Mesothelial cell of epicardium (in vitro differentiated cells): Measurements from ENCODE around the gene PDZD8. TPM values are rescaled to one million over a fixed set of nuclear protein-coding genes. Genes with fewer than 3 reads are reported as not detected.
"Not testable (repeated sequence)": the region's sequence is repeated elsewhere in the genome, so short reads cannot be mapped to it uniquely, and the experiment has no call there.

Experiments
- DNase-seq, 2 experiments: peaks; one replicate each; pipeline ENCODE4 v3.0.0; 2021; ENCODE audit warnings: low spot score in 2 of 2; ENCODE audit not compliant: unreplicated experiment in 2 of 2
- H3K27ac Mint-ChIP-seq: 2 replicates; pipeline ENCODE4 v1.8.0; 2021; ENCODE audit warnings: mixed read lengths
- H3K27me3 Mint-ChIP-seq: 2 replicates; pipeline ENCODE4 v1.8.0; 2021; ENCODE audit warnings: low read depth, mixed read lengths
- H3K36me3 Mint-ChIP-seq: 2 replicates; pipeline ENCODE4 v1.8.0; 2021; ENCODE audit warnings: mixed read lengths
- H3K4me1 Mint-ChIP-seq: 2 replicates; pipeline ENCODE4 v1.8.0; 2021; ENCODE audit warnings: mixed read lengths
- H3K4me3 Mint-ChIP-seq: 2 replicates; pipeline ENCODE4 v1.8.0; 2021; ENCODE audit warnings: mild to moderate bottlenecking, moderate library complexity, mixed read lengths
- H3K9me3 Mint-ChIP-seq: 2 replicates; pipeline ENCODE4 v1.8.0; 2021; ENCODE audit warnings: mixed read lengths
- total RNA-seq: library from RNA; stranded (reverse); gene quantifications from 3 replicates; pipeline ENCODE4 v1.2.1, GENCODE V29; 2021
- TF ChIP-seq, protein P1 (sequence below): fragments of 200-600 bp; sonication (generic); IDR thresholded peaks from one replicate; pipeline ENCODE4 v1.5.0; 2021; ENCODE audit warnings: antibody characterized with exemption; ENCODE audit not compliant: unreplicated experiment

The PDZD8 gene
- total RNA-seq, 1 donor from 2014 or later = 27.3 TPM

- DNase-seq = no peak
- H3K4me1 Mint-ChIP-seq = no peaks in the 10 kb centered on the region
- H3K4me3 Mint-ChIP-seq = no peak overlapping the region
- peaks cover 35% of the 10 kb centered on the region for H3K36me3 Mint-ChIP-seq
- TF ChIP-seq, protein P1, sequence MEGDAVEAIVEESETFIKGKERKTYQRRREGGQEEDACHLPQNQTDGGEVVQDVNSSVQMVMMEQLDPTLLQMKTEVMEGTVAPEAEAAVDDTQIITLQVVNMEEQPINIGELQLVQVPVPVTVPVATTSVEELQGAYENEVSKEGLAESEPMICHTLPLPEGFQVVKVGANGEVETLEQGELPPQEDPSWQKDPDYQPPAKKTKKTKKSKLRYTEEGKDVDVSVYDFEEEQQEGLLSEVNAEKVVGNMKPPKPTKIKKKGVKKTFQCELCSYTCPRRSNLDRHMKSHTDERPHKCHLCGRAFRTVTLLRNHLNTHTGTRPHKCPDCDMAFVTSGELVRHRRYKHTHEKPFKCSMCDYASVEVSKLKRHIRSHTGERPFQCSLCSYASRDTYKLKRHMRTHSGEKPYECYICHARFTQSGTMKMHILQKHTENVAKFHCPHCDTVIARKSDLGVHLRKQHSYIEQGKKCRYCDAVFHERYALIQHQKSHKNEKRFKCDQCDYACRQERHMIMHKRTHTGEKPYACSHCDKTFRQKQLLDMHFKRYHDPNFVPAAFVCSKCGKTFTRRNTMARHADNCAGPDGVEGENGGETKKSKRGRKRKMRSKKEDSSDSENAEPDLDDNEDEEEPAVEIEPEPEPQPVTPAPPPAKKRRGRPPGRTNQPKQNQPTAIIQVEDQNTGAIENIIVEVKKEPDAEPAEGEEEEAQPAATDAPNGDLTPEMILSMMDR = no peak
- peaks cover 36% of the 10 kb centered on the region for H3K9me3 Mint-ChIP-seq
- H3K27me3 Mint-ChIP-seq = no peaks in the 10 kb centered on the region
- no peak overlapping the region for H3K27ac Mint-ChIP-seq
Measured at GRCh38 chr10:117300671-117301070, 74.6 kb downstream of the PDZD8 start.

DNA sequence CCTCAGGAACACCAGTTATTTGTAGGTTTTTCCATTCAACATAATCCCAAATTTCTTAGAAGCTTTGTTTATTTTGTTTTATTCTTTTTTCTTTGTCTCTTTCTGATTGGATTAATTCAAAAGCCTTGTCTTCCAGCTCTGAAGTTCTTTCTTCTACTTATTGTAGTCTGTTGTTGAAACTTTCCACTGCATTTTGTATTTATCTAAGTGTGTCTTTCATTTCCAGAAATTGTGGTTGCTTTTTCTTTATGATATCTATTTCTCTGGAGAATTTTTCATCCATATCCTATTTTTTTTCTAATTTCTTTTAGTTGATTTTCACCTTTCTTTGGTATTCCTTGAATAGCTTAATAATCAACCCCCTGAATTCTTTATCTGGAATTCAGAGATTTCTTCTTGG lies 75.8 kb downstream of the PDZD8 start:
- Mint-ChIP-seq H3K27ac (no peak overlapping the region), H3K4me3 (no peak overlapping the region), H3K36me3 (peaks cover 32% of the 10 kb centered on the region), H3K27me3 (no peaks in the 10 kb centered on the region), H3K9me3 (peaks cover 33% of the 10 kb centered on the region), H3K4me1 (no peaks in the 10 kb centered on the region)
- TF ChIP-seq, protein P1 = no peak
- no peak for DNase-seq

DNA sequence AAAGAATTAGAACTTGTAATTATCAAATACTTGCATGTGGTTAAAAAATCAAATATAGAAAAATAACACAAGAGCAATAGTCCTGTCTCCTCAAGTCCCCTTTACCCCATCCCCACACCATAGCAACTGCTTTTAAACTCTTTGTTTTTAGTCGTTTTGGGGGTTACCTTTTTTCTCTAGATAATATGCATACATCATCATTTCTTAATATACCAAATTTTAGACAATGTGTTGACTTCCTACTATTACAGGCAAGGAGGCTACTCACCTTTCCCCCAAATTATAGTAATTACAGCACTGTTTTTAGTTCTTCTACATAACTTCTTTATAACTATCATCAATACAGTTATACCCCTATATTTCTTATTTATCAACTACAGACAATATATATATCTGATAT lies 77.0 kb downstream of the PDZD8 start:
- H3K36me3 Mint-ChIP-seq = peaks cover 29% of the 10 kb centered on the region
- no peak overlapping the region for H3K27ac Mint-ChIP-seq

DNA sequence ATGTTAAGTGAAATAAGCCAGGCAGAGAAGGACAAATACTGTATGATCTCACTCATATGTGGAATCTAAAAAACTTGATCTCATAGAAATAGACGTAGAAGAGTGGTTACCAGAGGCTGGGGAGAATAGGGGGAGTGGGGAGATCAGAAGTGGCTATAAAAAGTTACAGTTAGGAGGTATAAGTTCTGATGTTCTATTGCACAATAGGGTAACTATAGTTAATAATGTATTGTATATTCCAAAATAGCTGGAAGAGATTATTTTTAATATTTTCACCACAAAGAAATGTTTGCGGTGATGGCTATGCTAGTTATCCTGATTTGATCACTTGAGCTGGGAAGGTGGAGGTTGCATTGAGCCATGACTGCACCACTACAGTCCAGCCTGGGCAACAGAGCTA lies 80.5 kb downstream of the PDZD8 start:
- no peak overlapping the region for H3K4me3 Mint-ChIP-seq
- DNase-seq = no peak
- no peak overlapping the region for H3K27ac Mint-ChIP-seq
- H3K9me3 Mint-ChIP-seq = peaks cover 13% of the 10 kb centered on the region
- H3K36me3 Mint-ChIP-seq = peaks cover 15% of the 10 kb centered on the region
- no peaks in the 10 kb centered on the region for H3K27me3 Mint-ChIP-seq
- TF ChIP-seq, protein P1 = no peak
- no peaks in the 10 kb centered on the region for H3K4me1 Mint-ChIP-seq

More for the DNA sequence above, 77.0 kb downstream of the PDZD8 start:
- no peak for DNase-seq
- TF ChIP-seq, protein P1 = no peak
- H3K4me3 Mint-ChIP-seq = no peak overlapping the region
- no peaks in the 10 kb centered on the region for H3K4me1 Mint-ChIP-seq
- peaks cover 25% of the 10 kb centered on the region for H3K9me3 Mint-ChIP-seq
- H3K27me3 Mint-ChIP-seq = no peaks in the 10 kb centered on the region

DNA sequence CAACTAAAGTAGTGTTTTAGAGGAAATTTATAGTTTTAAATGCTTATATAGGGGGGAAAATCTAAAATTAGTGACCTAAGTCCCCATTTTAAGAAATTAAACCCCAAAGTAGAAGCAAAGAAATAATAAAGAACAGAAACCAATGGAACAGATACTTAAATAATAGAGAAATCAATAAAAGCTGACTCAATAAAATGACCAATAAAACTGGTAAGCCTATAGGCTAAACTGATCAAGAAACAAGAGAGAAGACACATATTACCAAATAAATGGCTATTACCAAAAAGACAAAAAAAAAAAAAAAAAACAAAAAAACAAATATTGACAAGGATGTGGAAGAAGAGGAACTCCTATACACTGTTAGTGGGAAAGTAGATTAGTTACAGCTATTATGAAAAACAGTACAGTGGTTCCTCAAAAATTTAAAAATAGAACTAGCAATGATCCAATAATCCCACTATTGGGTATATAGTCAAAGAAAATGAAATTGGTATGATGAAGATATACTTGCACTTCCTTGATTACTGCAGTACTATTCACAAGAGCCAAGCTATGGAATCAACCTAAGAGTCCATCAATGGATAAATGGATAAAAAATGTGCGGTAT lies 81.1 kb downstream of the PDZD8 start:
- peaks cover 7% of the 10 kb centered on the region for H3K9me3 Mint-ChIP-seq
- H3K4me3 Mint-ChIP-seq = no peak overlapping the region

DNA sequence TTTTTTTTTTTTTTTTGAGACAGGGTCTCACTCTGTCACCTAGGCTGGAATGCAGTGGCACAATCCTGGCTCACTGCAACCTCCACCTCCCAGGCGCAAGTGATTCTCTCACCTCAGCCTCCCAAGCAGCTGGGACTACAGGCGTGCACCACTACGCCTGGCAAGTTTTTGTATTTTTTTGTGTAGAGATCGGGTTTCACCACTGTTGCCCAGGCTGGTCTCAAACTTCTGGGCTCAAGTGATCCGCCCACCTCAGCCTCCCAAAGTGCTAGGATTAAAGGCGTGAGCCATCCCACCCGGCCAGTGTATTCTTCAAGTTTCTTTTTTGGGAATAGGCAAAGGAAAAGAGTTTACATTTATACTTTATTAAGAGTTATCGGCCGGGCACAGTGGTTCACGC lies 84.4 kb downstream of the PDZD8 start:
- not testable (repeated sequence) for H3K9me3 Mint-ChIP-seq, DNase-seq, H3K27me3 Mint-ChIP-seq, H3K4me3 Mint-ChIP-seq, H3K27ac Mint-ChIP-seq, H3K4me1 Mint-ChIP-seq
- peaks cover 13% of the 10 kb centered on the region for H3K36me3 Mint-ChIP-seq

More for the DNA sequence above, 81.1 kb downstream of the PDZD8 start:
- TF ChIP-seq, protein P1 = no peak
- H3K36me3 Mint-ChIP-seq = peaks cover 14% of the 10 kb centered on the region
- H3K4me1 Mint-ChIP-seq = no peaks in the 10 kb centered on the region
- no peak overlapping the region for H3K27ac Mint-ChIP-seq
- no peaks in the 10 kb centered on the region for H3K27me3 Mint-ChIP-seq
- no peak for DNase-seq
